ENCODE results near the gene ZC3HAV1L. TPM values are rescaled to one million over a fixed set of nuclear protein-coding genes. Genes with fewer than 3 reads are reported as not detected.

ZC3HAV1L gene
- total and polyA plus RNA-seq, 2 experiments from 2014 or later = 9.8 to 10.9 TPM

DNA sequence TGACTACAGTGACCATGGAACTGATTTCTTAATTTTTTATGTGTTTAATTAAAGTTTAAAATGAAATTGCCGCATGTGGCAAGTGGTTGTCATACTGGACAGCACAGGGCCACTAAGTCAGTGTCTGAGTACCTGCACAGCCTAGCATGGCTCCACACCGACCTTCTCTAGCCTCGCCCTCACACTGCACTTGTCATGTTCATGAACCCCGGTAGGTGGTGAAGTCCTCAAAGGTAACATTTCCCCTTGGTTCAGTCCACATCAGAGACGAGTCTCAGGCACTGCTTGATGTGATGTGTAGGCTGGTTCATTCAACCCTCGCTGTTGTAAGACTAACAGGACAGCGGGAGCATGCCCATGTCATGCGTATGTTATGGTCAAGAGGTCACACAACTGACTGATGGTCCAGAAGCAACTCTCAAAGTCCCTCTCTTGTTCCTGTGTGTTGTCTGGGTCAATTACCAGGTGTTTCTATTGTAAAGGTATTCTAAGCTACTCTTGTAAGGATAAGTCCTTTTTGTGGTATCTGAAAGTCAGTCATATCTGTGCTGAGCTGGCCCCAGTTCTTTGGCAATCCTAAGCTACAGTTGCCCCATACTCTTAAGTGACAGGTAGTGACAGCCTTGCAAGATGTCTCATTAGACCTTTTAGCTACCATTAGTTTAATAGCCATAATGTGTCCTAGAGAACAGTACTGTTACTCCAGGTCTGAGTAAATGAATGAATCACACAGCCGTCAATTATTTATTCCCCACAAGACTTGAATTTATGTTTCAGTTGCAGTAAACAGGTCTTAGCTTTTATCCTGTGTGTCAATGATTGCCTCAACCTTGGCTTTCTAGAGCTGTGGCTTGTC, 32.9 kb upstream of the ZC3HAV1L start:
- no peaks in the 10 kb centered on the region for H3F3A ChIP-seq (ENCODE audit: insufficient read depth)
- in situ Hi-C loops (cut with MboI) = no loop called here
- no peak overlapping the region for H3K4me2 ChIP-seq (ENCODE audit: unreplicated experiment)
- H3K4me3 ChIP-seq = no peak overlapping the region
- no peak overlapping the region for H3K27ac ChIP-seq
- H3K9me3 ChIP-seq (ENCODE audit: low read depth) = no peaks in the 10 kb centered on the region
- H4K20me1 ChIP-seq (ENCODE audit: insufficient read depth) = no peaks in the 10 kb centered on the region
- 88 to 90% methylated on average over 9 of the region's 9 CpGs for WGBS, 2 experiments (ENCODE audit: low coverage in 1 of 2, low lambda C conversion rate in 2 of 2, missing lambda C conversion rate in 2 of 2)
- H3K4me1 ChIP-seq (ENCODE audit: insufficient read depth) = no peaks in the 10 kb centered on the region
- peaks cover 28% of the 10 kb centered on the region for H3K36me3 ChIP-seq (ENCODE audit: low read depth)
- H3K27me3 ChIP-seq (replicated peaks; ENCODE audit: insufficient read depth) = no peaks in the 10 kb centered on the region
- no peak overlapping the region for H3K9ac ChIP-seq
- H3K9me2 ChIP-seq (ENCODE audit: insufficient read depth) = no peaks in the 10 kb centered on the region
- H2AFZ ChIP-seq = no peak overlapping the region
- H3K79me2 ChIP-seq (ENCODE audit: insufficient read depth) = no peaks in the 10 kb centered on the region
- TF ChIP-seq EZH2 (IDR thresholded peaks at IDR 0.05; ENCODE audit: insufficient read depth, poor library complexity, severe bottlenecking) (no peak), EZH2phosphoT487 (IDR thresholded peaks at IDR 0.05; ENCODE audit: insufficient read depth, low read depth) (no peak)
- DNase-seq = no peak

DNA sequence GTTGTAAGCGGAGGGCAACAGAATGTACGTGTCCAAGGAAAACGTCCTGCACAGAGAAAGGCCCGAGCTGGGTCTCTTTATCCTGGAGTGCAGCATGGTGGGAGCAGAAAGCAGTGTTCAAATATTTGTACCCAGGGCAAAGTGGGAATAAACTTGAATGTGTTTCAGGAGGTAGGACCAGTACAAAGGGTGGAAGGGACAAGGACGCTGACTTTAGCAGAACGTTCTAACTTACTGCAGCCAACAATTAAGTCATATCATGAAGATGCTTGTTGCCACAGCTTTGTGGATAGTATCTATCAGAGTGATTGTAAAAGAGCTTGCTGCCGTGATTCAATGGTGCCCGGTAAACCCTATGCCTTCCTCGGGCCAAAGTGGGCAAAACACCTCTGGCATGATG, 30.5 kb upstream of the ZC3HAV1L start:
- no peak overlapping the region for H2AFZ ChIP-seq
- H3K79me2 ChIP-seq (ENCODE audit: insufficient read depth) = no peaks in the 10 kb centered on the region
- H3K4me2 ChIP-seq (ENCODE audit: unreplicated experiment) = no peak overlapping the region
- H3K9me2 ChIP-seq (ENCODE audit: insufficient read depth) = no peaks in the 10 kb centered on the region
- TF ChIP-seq EZH2 (IDR thresholded peaks at IDR 0.05; ENCODE audit: insufficient read depth, poor library complexity, severe bottlenecking) (no peak), EZH2phosphoT487 (IDR thresholded peaks at IDR 0.05; ENCODE audit: insufficient read depth, low read depth) (no peak)
- H4K20me1 ChIP-seq (ENCODE audit: insufficient read depth) = no peaks in the 10 kb centered on the region
- peaks cover under 1% of the 10 kb centered on the region; the same call in 1 of the 2 replicates for H3F3A ChIP-seq (ENCODE audit: insufficient read depth)
- H3K27ac ChIP-seq = no peak overlapping the region
- in situ Hi-C loops (cut with MboI) = no loop called here
- no peak overlapping the region for H3K9ac ChIP-seq
- no peak for DNase-seq
- no peak overlapping the region for H3K4me3 ChIP-seq
- H3K9me3 ChIP-seq (ENCODE audit: low read depth) = no peaks in the 10 kb centered on the region
- no peaks in the 10 kb centered on the region for H3K4me1 ChIP-seq (ENCODE audit: insufficient read depth)
- H3K27me3 ChIP-seq (replicated peaks; ENCODE audit: insufficient read depth) = no peaks in the 10 kb centered on the region
- 83 to 84% methylated on average over 9 of the region's 9 CpGs for WGBS, 2 experiments (ENCODE audit: low coverage in 1 of 2, low lambda C conversion rate in 2 of 2, missing lambda C conversion rate in 2 of 2)
- H3K36me3 ChIP-seq (ENCODE audit: low read depth) = peaks cover 22% of the 10 kb centered on the region; the same call in 1 of the 2 replicates

DNA sequence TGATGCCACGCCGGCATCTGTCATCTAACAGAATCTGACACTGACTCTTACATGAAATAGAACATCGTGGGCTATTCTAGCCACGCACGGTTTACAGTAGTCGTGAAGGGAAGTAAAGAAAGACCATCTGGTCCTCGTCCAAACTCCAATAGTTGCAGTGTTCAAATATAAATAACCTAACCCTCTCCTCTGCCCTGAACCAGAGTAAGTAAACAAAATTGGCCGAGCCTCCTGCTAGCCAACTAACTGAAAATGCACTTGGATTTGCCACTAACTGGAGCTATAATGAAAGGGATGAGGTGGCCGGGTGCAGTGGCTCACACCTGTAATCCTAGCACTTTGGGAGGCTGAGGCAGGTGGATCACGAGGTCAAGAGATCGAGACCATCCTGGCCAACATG, 29.5 kb upstream of the ZC3HAV1L start:
- no peaks in the 10 kb centered on the region for H3K27me3 ChIP-seq (replicated peaks; ENCODE audit: insufficient read depth)
- H3K4me3 ChIP-seq = no peak overlapping the region
- no peak for TF ChIP-seq EZH2 (IDR thresholded peaks at IDR 0.05; ENCODE audit: insufficient read depth, poor library complexity, severe bottlenecking)
- no peak for TF ChIP-seq EZH2phosphoT487 (IDR thresholded peaks at IDR 0.05; ENCODE audit: insufficient read depth, low read depth)
- H3K79me2 ChIP-seq (ENCODE audit: insufficient read depth) = no peaks in the 10 kb centered on the region
- peaks cover 22% of the 10 kb centered on the region; the same call in 1 of the 2 replicates for H3K36me3 ChIP-seq (ENCODE audit: low read depth)
- peaks cover 8% of the 10 kb centered on the region; the same call in 1 of the 2 replicates for H3F3A ChIP-seq (ENCODE audit: insufficient read depth)
- DNase-seq = no peak
- 86 to 89% methylated on average over 11 of the region's 11 CpGs for WGBS, 2 experiments (ENCODE audit: low coverage in 1 of 2, low lambda C conversion rate in 2 of 2, missing lambda C conversion rate in 2 of 2)
- no peak overlapping the region for H3K27ac ChIP-seq
- no peak overlapping the region for H3K9ac ChIP-seq
- H4K20me1 ChIP-seq (ENCODE audit: insufficient read depth) = no peaks in the 10 kb centered on the region
- no peaks in the 10 kb centered on the region for H3K9me3 ChIP-seq (ENCODE audit: low read depth)
- H3K4me1 ChIP-seq (ENCODE audit: insufficient read depth) = peaks cover 4% of the 10 kb centered on the region; the same call in 1 of the 2 replicates
- no peaks in the 10 kb centered on the region for H3K9me2 ChIP-seq (ENCODE audit: insufficient read depth)
- no peak overlapping the region for H2AFZ ChIP-seq
- no peak overlapping the region for H3K4me2 ChIP-seq (ENCODE audit: unreplicated experiment)
- in situ Hi-C loops (cut with MboI) = no loop called here

DNA sequence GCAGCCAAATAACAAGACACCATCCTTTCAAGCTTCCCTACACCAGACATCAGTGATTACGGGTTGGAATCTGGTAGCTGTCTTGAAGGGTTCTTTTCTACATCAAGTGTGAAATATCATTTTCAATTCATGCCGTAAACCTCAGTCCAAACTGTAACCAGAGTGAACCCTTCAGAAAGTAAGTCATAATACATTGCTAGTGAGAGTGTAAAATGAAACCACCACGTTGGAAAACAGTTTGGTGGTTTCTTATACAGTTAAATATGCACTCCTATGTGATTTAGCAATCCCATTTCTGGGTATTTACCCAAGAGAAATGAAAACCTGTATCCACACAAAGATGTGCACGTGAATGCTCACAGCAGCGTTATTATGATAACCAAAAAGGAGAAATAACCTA, 25.6 kb upstream of the ZC3HAV1L start:
- no peak overlapping the region for H3K4me3 ChIP-seq
- DNase-seq = no peak
- TF ChIP-seq EZH2 (IDR thresholded peaks at IDR 0.05; ENCODE audit: insufficient read depth, poor library complexity, severe bottlenecking) = no peak
- no peak for TF ChIP-seq EZH2phosphoT487 (IDR thresholded peaks at IDR 0.05; ENCODE audit: insufficient read depth, low read depth)
- in situ Hi-C loops (cut with MboI) = no loop called here
- no peak overlapping the region for H3K27ac ChIP-seq
- H3K27me3 ChIP-seq (replicated peaks; ENCODE audit: insufficient read depth) = no peaks in the 10 kb centered on the region
- no peaks in the 10 kb centered on the region for H4K20me1 ChIP-seq (ENCODE audit: insufficient read depth)
- H3K4me2 ChIP-seq (ENCODE audit: unreplicated experiment) = no peak overlapping the region
- no peak overlapping the region for H3K9ac ChIP-seq
- H3F3A ChIP-seq (ENCODE audit: insufficient read depth) = peaks cover 8% of the 10 kb centered on the region; the same call in 1 of the 2 replicates
- no peaks in the 10 kb centered on the region for H3K9me3 ChIP-seq (ENCODE audit: low read depth)
- peaks cover 21% of the 10 kb centered on the region; the same call in 1 of the 2 replicates for H3K36me3 ChIP-seq (ENCODE audit: low read depth)
- 67 to 68% methylated on average over 5 of the region's 5 CpGs for WGBS, 2 experiments (ENCODE audit: low coverage in 1 of 2, low lambda C conversion rate in 2 of 2, missing lambda C conversion rate in 2 of 2)
- H3K4me1 ChIP-seq (ENCODE audit: insufficient read depth) = peaks cover 8% of the 10 kb centered on the region; the same call in 1 of the 2 replicates
- no peaks in the 10 kb centered on the region for H3K9me2 ChIP-seq (ENCODE audit: insufficient read depth)
- H3K79me2 ChIP-seq (ENCODE audit: insufficient read depth) = no peaks in the 10 kb centered on the region
- H2AFZ ChIP-seq = no peak overlapping the region
